ENCODE measurements around the gene CAMK1D.
"Not testable (repeated sequence)": the region's sequence is repeated elsewhere in the genome, so short reads cannot be mapped to it uniquely, and the experiment has no call there.

Gene CAMK1D

DNA sequence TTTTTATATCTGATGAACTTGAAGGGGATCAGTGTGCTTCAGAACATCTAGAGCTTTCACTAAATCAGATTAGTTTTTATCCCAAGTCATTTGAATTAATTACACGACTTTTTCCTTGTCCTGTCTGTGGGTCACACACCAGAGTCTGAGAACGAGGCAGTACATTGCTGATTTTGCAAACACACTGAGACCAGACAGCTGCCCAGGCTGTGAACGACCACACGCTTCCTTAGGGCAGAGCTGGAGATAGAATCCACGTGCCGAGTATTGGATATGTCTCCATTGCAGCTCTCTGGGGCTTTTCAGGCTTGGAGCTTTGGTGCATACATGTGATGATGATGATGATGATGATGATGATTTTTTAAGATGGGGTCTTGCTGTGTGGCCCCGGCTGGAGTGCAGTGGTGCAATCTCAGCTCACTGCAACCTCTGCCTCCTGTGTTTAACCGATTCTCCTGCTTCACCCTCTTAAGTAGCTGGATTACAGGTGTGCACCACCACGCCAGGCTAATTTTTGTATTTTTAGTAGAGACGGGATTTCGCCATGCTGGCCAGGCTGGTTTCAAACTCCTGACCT, 81.1 kb downstream of the CAMK1D start:
- DNase-seq (ENCODE audit: low read depth) = no peak

GRCh38 chr10:12431151-12432101, 82.1 kb downstream of the CAMK1D start:
- DNase-seq (ENCODE audit: low read depth) = no peak

DNA sequence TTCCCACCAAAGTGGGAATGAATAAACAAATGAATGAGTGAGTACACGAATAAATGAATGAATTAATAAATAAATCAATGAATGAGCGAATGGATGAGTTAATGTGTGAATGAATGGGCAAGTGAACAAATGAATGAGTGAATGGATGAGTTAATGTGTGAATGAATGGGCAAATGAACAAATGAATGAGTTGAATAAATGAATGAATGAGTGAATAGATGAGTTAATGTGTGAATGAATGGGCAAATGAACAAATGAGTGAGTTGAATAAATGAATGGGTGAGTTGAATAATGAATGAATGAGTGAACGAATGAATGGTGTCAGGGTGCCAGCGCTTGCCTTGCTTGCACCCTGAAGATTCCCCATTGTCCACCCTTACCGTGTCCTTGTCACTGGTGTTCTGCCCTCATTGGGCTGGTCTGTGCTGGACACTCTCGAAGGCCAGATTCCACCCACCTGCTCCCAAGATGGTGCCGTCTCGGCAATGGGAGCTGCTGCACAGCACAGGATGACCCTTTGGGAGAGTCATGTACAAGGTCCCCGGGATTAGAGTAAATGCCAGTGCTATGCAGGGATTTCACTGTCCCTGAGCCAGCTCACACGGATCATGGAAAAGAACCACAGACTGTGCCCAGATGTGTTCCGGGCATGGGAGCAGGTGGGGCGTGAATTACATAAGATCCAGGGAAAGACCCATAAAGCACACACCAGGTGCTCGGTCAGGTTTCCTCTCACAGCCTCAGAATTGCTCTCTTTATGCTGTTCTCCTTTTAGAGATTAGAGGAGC, 83.2 kb downstream of the CAMK1D start:
- no peak for DNase-seq (ENCODE audit: low read depth)

- no peak for DNase-seq (ENCODE audit: low read depth)
These were observed 84.9 kb downstream of the CAMK1D start for GRCh38 chr10:12434277-12434676.

GRCh38 chr10:12434677-12435076, 85.3 kb downstream of the CAMK1D start:
- DNase-seq (ENCODE audit: low read depth) = not testable (repeated sequence)

DNA sequence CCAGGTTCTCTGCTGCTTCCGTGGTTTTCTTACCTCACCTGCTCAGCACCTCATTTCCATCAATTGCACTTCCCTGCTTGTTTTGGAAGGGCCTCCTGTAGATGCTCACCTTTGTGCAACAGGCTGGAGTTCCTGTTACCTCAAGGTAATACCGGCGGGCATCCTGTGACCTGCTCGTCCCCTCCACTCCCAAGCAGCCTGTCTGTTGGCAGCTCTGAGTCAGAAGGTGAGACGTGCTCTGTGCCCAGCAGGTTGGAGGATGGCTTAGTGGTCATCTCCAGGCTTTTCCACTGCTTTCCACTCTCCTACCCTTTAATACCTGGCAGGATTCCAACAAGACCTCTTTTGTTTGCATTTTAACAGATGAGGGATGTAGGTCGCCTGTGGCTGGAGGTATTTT, 86.0 kb downstream of the CAMK1D start:
- no peak for DNase-seq (ENCODE audit: low read depth)

DNA sequence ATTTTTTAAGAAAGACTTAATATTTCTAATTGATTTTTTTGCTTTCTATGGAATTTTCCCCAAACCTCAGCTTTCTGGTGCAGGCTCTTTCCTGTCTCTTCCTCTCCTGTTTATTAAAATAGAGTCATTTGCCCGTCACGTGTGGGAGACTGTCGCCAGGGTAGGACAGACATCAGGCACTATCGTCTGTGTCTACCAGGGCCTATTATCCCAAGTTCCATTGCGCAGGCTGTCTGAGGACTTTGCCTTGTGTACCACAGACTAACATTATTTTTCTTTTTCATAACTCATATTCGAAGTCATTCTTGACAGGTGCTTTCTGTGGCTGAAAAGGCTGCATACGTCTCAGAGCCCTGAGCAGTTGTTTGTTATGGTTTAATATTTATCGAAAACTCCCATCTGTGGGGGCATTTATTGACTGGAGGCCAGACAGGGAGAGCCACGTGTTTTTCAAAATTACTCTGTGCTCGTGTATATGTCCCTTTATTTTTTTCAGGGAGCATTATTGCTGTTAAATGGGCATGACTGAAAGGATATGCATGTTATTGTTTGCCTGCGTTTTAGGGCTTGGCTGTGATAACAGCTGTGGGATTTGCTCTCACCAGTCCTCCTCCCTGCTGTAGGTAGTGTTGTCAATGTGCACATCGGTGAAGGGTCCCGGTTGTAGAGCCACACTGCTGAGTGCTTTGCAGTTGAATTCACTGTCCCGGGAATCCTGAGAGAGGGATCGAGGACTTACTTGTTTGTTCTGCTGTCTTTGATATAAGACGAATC, 89.8 kb downstream of the CAMK1D start:
- no peak for DNase-seq (ENCODE audit: low read depth)

DNA sequence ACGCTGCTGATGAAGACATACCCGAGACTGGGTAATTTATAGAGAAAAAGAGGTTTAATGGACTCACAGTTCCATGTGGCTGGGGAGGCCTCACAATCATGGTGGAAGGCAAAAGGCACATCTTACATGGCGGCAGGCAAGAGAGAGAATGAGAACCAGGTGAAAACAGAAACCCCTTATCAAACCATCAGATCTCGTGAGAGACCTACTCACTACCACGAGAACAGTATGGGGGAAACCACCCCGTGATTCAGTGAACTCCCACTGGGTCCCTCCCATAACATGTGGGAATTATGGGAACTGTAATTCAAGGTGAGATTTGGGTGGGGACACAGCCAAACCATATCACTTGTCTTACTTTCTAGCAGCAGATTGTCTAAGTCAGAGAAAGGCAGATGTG, 90.4 kb downstream of the CAMK1D start:
- DNase-seq (ENCODE audit: low read depth) = not testable (repeated sequence)

- DNase-seq (ENCODE audit: low read depth) = no peak
These were observed 93.7 kb downstream of the CAMK1D start for GRCh38 chr10:12443026-12443425.

DNA sequence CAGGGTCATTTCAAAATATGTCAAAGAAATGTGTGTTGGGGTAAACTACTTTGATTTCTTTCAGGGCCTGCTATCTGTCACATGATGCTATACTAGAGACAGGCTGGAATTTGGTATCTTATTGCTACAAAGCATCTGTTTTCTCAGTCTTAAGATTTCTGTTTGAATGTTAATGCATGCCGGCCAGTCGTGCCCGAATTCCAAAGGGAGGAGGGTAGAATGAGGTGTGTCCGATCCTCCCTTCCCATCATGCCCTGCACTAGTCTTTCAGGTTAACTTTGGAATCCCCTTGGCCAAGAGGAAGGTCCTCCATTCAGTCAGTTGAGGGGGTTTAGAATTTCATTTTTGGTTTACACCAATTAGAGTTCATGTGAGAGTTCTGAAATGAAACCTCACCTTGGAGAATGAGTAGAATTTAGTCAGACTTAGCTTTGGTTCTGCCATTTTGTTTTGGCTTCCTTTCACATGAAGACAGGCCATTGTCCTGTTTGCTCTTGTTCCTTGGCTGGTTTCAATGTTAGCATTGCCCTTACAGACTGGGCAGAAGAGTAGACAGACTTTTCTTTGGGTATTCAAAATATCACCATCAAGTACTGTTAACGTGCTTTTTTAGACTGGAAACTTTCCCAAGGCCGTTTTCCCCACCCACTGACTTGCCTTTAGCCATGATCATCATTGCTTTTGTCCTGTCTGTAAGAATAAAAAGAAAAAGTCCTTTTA, 95.8 kb downstream of the CAMK1D start:
- no peak for DNase-seq (ENCODE audit: low read depth)

DNA sequence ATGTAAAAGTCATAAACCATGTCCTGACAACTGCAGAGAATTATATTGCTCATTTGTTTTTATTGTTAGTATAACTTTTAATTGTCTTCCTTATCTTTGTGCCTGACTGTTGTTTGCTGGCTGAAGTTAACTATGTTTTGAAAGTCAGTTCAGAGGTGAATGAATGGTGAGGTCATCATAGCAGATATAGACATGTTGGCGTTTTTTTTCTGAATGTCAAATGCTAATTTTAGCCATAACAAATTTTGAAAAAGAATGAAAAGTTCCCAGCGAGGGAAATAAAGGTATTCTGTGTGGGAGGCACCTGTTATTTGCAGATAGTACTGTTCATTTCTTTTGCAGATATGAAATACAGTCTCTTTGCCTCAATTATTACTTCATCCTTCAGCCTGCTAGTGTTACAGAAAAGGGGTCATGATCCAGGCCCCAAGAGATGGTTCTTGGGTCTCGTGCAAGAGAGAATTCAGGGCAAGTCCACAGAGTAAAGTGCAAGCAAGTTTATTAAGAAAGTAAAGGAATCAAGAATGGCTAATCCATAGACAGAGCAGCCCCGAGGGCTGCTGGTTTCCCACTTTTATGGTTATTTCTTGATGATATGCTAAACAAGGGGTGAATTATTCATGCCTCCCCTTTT, 96.5 kb downstream of the CAMK1D start:
- DNase-seq (ENCODE audit: low read depth) = no peak

DNA sequence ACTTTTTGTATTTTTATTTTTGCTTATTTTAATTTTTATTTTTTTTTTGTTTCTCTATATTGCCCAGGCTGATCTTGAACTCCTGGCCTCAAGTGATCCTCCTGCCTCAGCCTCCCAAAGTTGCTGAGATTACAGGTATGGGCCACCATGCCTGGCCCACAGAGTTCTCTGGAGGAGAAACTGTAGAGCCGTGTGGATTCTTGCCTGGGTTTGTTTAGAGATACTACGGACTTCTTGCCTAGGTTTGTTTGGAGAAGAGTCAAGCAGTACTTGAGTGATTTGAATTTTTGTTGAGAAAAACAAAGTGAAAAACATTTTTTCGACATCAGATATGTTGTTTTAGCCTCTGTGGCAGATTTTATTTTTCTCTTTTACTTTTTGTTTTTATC, 99.0 kb downstream of the CAMK1D start:
- DNase-seq (ENCODE audit: low read depth) = no peak

- DNase-seq (ENCODE audit: low read depth) = peak; percentile 65
These were observed 99.5 kb downstream of the CAMK1D start for GRCh38 chr10:12448729-12449391.

GRCh38 chr10:12455318-12455717, 106.0 kb downstream of the CAMK1D start:
- no peak for DNase-seq (ENCODE audit: low read depth)

DNA sequence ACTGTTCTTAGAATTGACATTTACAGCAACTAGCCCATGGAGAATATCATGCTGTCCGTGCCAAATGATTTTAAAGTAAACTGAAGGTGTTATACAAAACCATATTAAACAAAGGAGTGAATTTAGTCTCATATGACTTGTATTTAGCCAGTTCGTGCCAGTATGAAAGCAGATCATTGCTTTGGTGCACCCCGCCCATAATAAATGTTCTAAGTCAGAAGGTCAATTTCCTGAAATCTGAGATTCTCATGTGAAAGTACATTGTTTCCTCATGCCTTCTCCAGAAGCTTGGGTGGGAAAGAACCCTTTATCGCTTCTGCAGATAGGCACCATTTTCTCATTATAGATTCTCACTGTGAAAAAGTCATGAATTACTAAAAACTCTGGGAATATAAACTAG, 106.4 kb downstream of the CAMK1D start:
- DNase-seq (ENCODE audit: low read depth) = no peak

GRCh38 chr10:12459340-12459739, 110.0 kb downstream of the CAMK1D start:
- no peak for DNase-seq (ENCODE audit: low read depth)

DNA sequence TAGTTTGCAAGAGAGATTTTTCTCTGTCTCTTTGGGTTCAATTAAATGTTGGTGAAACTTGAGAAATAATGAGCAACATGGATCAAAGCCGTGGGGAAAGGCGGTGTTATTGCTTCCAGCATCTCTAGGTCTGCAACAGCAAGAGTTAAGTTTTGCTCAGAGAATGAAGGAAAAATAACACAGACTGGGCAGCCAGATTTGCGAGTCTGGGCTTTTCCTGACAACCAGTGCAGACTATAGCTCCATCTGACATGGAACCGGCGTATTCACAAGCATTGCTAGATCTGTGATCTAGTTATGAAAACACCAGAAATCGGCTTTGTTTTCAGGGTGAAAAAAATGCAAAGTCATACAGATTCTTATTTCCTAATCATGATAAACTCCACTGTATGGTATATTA, 110.4 kb downstream of the CAMK1D start:
- no peak for DNase-seq (ENCODE audit: low read depth)

DNA sequence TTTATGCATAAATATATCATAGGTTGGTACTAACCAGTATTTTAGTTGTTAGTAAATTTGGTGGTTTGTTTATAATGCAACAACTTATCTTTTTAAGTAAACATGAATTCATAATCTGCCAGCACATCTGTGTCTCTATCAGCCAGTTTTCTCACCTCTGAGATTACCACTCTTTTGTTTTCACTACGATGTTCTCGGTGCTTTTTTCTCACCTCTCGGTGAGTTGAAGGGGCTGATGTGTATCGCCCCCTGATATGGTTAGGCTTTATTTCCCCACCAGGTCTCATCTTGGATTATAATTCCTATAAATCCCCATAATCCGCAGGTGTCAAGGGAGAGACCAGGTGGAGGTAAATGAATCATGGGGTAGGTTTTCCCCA, 114.1 kb downstream of the CAMK1D start:
- DNase-seq (ENCODE audit: low read depth) = no peak

DNA sequence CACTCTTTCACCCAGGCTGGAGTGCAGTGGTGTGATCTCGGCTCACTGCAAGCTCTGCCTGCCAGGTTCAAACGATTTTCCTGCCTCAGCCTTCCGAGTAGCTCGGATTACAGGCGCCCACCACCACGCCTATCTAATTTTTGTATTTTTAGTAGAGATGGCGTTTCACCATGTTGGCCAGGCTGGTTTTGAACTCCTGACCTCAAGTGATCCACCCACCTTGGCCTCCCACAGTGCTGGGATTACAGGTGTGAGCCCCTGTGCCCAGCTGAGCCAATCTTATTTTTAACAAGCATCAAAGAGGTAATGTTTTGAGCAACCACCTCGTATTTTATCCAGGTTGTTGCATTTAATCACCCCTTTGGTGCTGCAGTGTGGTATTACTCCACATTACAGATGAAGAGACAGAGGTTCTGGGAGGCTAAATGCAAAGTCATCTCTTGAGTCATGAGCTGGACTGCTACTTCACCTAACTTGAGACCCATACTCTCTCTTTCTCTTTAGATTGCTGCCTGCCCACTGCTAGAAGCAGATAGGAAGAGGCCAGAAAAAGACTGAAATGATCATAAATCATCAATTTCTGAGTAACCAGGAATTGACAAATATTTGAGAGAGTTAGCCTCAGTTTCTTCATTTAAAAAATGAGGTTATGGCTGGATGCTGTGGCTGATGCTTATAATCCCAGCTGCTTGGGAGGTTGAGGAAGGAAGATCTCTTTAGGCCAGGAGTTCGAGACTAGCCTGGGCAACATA, 116.2 kb downstream of the CAMK1D start:
- no peak for DNase-seq (ENCODE audit: low read depth)

All from EH (cell line).